ENCODE measurements around the gene EXD3.
A peak's percentile ranks its signal among the peaks of the same experiment; 100 is the strongest.

The EXD3 gene

GRCh38 chr9:137432687-137433348 lies 9.9 kb upstream of the EXD3 start:
- Histone ChIP-seq H3K27ac (peak overlapping the region; percentile 31; the same call in 1 of the 2 replicates), H3K4me1 (peaks cover 99% of the 10 kb centered on the region), H4K20me1 (0 out of 2 replicates have a peak, but pooled peaks cover 6% of the 10 kb centered on the region), H3K36me3 (no peaks in the 10 kb centered on the region), H3K4me3 (no peak overlapping the region), H3K4me2 (peak overlapping the region; percentile 94), H3K9ac (no peak overlapping the region), H3K27me3 (no peaks in the 10 kb centered on the region), H3K9me3 (no peaks in the 10 kb centered on the region)
- no peak for TF ChIP-seq Cebpa-rat (IDR thresholded peaks at IDR 0.05)

GRCh38 chr9:137431416-137431931 lies 8.5 kb upstream of the EXD3 start:
- peak overlapping the region; percentile 94 for H3K4me2 ChIP-seq
- peaks cover under 1% of the 10 kb centered on the region; the same call in 1 of the 2 replicates for H3K27me3 ChIP-seq
- 0 out of 2 replicates have a peak, but pooled peaks cover 6% of the 10 kb centered on the region for H4K20me1 ChIP-seq

GRCh38 chr9:137430723-137431415 lies 7.9 kb upstream of the EXD3 start:
- Histone ChIP-seq H3K9ac (peak overlapping the region; percentile 48), H3K4me1 (peaks cover 95% of the 10 kb centered on the region), H3K9me3 (no peaks in the 10 kb centered on the region), H3K27me3 (peaks cover 5% of the 10 kb centered on the region; the same call in 1 of the 2 replicates), H3K27ac (peak overlapping the region; percentile 68), H4K20me1 (0 out of 2 replicates have a peak, but pooled peaks cover 6% of the 10 kb centered on the region), H3K4me3 (peak overlapping the region; percentile 54; the same call in 1 of the 2 replicates), H3K4me2 (peak overlapping the region; percentile 94), H3K36me3 (no peaks in the 10 kb centered on the region)
- no peak for TF ChIP-seq Cebpa-rat (IDR thresholded peaks at IDR 0.05)

More at GRCh38 chr9:137431416-137431931, 8.5 kb upstream of the EXD3 start:
- Histone ChIP-seq H3K4me3 (peak overlapping the region; percentile 54; the same call in 1 of the 2 replicates), H3K4me1 (peaks cover 95% of the 10 kb centered on the region), H3K36me3 (no peaks in the 10 kb centered on the region), H3K9me3 (no peaks in the 10 kb centered on the region), H3K27ac (peak overlapping the region; percentile 68), H3K9ac (peak overlapping the region; percentile 48; the same call in 1 of the 2 replicates)
- no peak for TF ChIP-seq Cebpa-rat (IDR thresholded peaks at IDR 0.05)

- Histone ChIP-seq H3K9me3 (no peaks in the 10 kb centered on the region), H3K36me3 (no peaks in the 10 kb centered on the region), H3K4me3 (peak overlapping the region; percentile 54), H3K27ac (peak overlapping the region; percentile 68), H3K4me1 (peaks cover 95% of the 10 kb centered on the region), H3K27me3 (peaks cover 8% of the 10 kb centered on the region; the same call in 1 of the 2 replicates), H4K20me1 (0 out of 2 replicates have a peak, but pooled peaks cover 6% of the 10 kb centered on the region), H3K9ac (peak overlapping the region; percentile 48; the same call in 1 of the 2 replicates), H3K4me2 (peak overlapping the region; percentile 94)
- TF ChIP-seq Cebpa-rat (IDR thresholded peaks at IDR 0.05): no peak
These were observed 7.2 kb upstream of the EXD3 start for GRCh38 chr9:137429974-137430722.

GRCh38 chr9:137429546-137429890 lies 6.6 kb upstream of the EXD3 start:
- no peak for TF ChIP-seq Cebpa-rat (IDR thresholded peaks at IDR 0.05)
- Histone ChIP-seq H3K4me3 (peak overlapping the region; percentile 54; the same call in 1 of the 2 replicates), H4K20me1 (0 out of 2 replicates have a peak, but pooled peaks cover 6% of the 10 kb centered on the region), H3K4me1 (peaks cover 95% of the 10 kb centered on the region), H3K27ac (peak overlapping the region; percentile 68), H3K27me3 (peaks cover 14% of the 10 kb centered on the region), H3K9ac (no peak overlapping the region; the same call in 1 of the 2 replicates), H3K9me3 (no peaks in the 10 kb centered on the region), H3K4me2 (peak overlapping the region; percentile 94), H3K36me3 (no peaks in the 10 kb centered on the region)

GRCh38 chr9:137428841-137429545 lies 6.0 kb upstream of the EXD3 start:
- Histone ChIP-seq H3K9ac (no peak overlapping the region; the same call in 1 of the 2 replicates), H3K4me1 (peaks cover 95% of the 10 kb centered on the region), H3K9me3 (no peaks in the 10 kb centered on the region), H3K4me3 (peak overlapping the region; percentile 54; the same call in 1 of the 2 replicates), H4K20me1 (0 out of 2 replicates have a peak, but pooled peaks cover 6% of the 10 kb centered on the region), H3K4me2 (peak overlapping the region; percentile 94), H3K27me3 (peaks cover 19% of the 10 kb centered on the region), H3K27ac (peak overlapping the region; percentile 68), H3K36me3 (no peaks in the 10 kb centered on the region)
- TF ChIP-seq Cebpa-rat (IDR thresholded peaks at IDR 0.05): no peak

- Histone ChIP-seq H3K27ac (0 out of 2 replicates have a peak overlapping the region, but pooled peaks have one; percentile 8), H4K20me1 (0 out of 2 replicates have a peak, but pooled peaks cover 6% of the 10 kb centered on the region), H3K36me3 (no peaks in the 10 kb centered on the region), H3K4me1 (peaks cover 95% of the 10 kb centered on the region), H3K4me2 (peak overlapping the region; percentile 56), H3K9ac (no peak overlapping the region), H3K9me3 (no peaks in the 10 kb centered on the region), H3K27me3 (peaks cover 27% of the 10 kb centered on the region), H3K4me3 (no peak overlapping the region)
- TF ChIP-seq Cebpa-rat (IDR thresholded peaks at IDR 0.05): no peak
These were observed 5.3 kb upstream of the EXD3 start for GRCh38 chr9:137428311-137428630.

- Histone ChIP-seq H3K9ac (no peak overlapping the region), H3K4me3 (no peak overlapping the region), H3K27ac (0 out of 2 replicates have a peak overlapping the region, but pooled peaks have one; percentile 8), H3K4me1 (peaks cover 89% of the 10 kb centered on the region), H3K4me2 (peak overlapping the region; percentile 56), H3K27me3 (peaks cover 31% of the 10 kb centered on the region), H4K20me1 (0 out of 2 replicates have a peak, but pooled peaks cover 6% of the 10 kb centered on the region), H3K9me3 (no peaks in the 10 kb centered on the region), H3K36me3 (no peaks in the 10 kb centered on the region)
- no peak for TF ChIP-seq Cebpa-rat (IDR thresholded peaks at IDR 0.05)
These were observed 4.7 kb upstream of the EXD3 start for GRCh38 chr9:137427454-137428310.
